HG03196 (cell line): ENCODE data around the gene DDR1.
"Not testable (repeated sequence)": the region's sequence is repeated elsewhere in the genome, so short reads cannot be mapped to it uniquely, and the experiment has no call there.

Experiments used
- ATAC-seq: cut with Tn5 transposase; IDR thresholded peaks from one replicate; pipeline ENCODE4 v1.9.1; 2021; ENCODE audit not compliant: unreplicated experiment

DDR1 gene

GRCh38 chr6:30854285-30855040 lies 29.9 kb upstream of the DDR1 start:
- ATAC-seq = no peak

GRCh38 chr6:30855429-30856075 lies 28.8 kb upstream of the DDR1 start:
- ATAC-seq = no peak

- no peak for ATAC-seq
Observed at GRCh38 chr6:30857112-30857511, 27.2 kb upstream of the DDR1 start.

- ATAC-seq = no peak
Observed at GRCh38 chr6:30857549-30857948, 26.8 kb upstream of the DDR1 start.

DNA sequence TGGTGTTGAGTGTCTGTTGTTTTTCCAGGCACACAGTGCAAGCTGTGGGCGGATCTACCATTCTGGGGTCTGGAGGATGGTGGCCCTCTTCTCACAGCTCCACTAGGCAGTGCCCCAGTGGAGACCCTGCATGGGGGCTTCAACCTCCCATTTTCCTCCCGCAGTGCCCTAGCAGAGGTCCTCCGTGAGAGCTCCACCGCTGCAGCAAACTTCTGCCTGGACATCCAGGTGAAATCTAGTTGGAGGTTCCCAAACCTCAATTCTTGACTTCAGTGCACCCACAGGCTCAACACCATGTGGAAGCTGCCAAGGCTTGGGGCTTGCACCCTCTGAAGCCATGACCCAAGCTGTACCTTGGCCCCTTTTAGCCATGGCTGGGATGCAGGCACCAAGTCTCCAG lies 24.6 kb upstream of the DDR1 start:
- not testable (repeated sequence) for ATAC-seq

GRCh38 chr6:30861257-30862048 lies 22.9 kb upstream of the DDR1 start:
- ATAC-seq = no peak

GRCh38 chr6:30862156-30862875 lies 22.0 kb upstream of the DDR1 start:
- ATAC-seq = no peak

DNA sequence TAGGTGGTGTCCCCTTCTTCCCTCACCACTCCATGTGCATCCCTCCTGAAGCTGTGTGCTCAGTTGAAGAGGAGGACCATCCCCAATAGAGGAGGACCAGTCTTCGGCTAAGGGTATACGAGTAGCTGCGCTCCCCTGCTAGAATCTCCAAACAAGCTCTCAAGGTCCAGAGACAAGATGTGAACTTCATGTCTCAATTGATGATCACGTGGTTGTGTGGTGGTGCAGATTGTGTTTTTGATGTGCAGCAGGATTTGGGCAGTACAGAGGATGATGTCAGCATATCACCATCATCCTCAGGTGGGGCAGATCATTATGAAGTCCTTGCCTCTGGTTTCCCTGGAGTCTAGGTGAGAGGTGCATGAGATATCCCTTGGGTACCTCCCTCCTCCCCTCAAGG lies 20.0 kb upstream of the DDR1 start:
- no peak for ATAC-seq

DNA sequence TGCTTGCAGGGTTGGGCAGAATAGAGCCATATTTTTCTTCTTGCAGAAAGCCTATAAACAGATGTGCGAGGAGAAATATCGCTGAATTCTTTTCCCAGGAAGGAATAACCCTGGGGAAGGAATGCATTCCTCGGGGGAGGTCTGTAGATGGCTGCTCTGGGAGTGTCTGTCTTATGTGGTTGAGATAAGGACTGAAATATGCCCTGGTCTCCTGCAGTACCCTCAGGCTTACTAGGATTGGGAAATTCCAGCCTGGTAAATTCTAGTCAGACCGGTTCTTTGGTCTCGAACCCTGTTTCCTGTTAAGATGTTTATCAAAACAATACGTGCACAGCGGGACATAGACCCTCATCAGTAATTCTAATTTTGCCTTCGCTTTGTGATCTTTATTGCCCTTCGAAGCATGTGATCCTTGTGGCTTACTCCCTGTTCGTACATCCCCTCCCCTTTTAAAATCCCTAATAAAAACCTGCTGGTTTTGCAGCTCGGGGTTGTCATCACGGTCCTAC lies 15.0 kb upstream of the DDR1 start:
- not testable (repeated sequence) for ATAC-seq

DNA sequence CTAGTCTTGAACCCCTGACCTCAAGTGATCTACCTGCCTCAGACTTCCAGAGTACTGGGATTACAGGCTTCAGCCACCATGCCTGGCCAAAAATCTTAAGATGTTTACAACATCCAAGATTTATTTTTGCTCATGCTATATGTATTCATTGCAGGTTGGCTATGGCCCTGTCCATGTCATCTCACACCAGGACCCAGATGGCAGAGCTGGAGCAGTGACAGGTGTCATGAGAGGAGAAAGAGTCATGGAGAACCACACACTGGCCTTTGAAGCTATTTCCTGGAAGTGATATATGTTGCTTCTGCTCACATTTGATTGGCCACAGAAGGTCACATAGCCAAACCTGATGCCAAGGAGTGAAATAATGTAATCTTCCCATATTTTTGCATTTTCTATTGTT lies 13.8 kb upstream of the DDR1 start:
- ATAC-seq = no peak

- no peak for ATAC-seq
Observed at GRCh38 chr6:30871592-30872183, 12.6 kb upstream of the DDR1 start.

- no peak for ATAC-seq
Observed at GRCh38 chr6:30873137-30873640, 11.1 kb upstream of the DDR1 start.

GRCh38 chr6:30873795-30874194 lies 10.5 kb upstream of the DDR1 start:
- ATAC-seq = not testable (repeated sequence)

DNA sequence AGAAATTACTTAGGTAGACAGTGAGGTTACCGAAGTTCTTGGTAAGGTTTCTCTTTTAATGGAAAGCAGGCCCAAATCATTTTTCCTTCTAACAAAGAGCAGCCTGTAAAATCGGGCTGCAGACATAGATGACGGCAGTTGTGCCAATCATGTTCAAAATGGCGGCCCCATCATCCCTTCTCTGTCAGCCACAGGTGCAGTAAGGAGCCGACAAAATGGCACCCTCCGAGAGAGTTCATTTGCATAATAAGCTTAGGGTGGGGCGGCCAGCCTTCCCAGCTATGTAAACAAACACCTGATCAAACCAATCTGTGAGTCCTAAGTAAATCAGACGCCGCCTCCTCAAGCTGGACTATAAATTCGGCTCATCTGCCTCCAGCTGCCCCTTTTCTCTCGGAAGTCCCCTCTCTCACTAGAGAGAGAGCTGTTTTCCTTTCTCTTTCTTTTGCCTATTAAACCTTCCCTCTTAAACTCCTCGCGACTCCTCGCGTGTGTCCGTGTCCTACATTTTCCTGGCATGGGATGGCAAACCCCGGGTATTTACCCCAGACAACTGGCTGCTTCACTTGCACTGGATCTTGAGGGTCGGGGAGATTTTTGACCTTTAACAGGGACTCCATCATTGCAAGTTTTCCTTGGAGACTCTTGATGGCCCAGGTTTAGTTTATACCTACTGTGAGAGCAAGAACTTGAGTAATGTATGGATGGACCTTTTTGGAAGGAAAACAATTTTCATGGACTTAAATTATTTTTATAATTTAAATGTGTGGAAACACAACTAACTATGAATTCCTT lies 8.9 kb upstream of the DDR1 start:
- no peak for ATAC-seq

- no peak for ATAC-seq
Observed at GRCh38 chr6:30876039-30876730, 8.1 kb upstream of the DDR1 start.

DNA sequence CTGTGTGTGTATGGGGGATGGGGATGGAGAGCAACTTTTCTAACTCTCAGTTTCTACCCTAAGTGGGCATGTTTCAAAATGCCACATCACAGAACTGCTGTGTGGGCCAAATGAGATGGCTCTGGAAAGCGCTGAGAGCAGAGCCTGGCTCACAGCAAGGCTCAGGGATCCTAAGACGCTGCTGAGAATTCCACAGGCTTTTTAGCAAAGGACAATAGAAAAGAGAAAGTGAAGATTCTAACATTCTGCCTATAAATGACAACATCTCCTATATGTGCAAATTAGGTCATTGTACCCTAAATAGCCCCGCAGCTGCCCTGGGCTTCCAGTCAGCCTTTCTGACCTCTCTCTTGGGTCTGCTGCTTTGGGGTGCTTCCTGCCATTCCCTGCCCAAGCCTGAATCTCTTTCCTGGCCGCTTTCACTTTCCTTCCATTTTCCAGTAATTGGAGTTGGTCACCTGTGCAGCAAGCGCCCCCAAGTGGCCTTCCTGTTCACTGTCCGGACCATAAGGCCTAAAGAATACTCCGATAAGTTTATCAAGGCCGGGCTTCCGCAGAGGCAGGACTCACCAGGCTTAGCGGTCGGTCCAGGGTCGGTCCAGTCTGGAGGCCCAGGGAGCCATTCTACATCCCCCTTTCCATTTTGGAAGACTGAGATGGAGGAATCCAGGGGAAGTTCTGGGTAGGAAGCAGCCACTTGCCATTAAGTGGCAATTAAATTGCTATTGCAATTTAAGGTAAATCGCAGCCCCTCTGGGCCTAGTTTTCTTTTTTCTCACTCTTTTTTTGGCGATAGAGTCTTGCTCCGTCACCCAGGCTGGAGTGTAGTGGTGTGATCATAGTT lies 6.7 kb upstream of the DDR1 start:
- no peak for ATAC-seq

- no peak for ATAC-seq
Observed at GRCh38 chr6:30879684-30880427, 4.5 kb upstream of the DDR1 start.
